ENCODE data around the gene ENTPD6.

The ENTPD6 gene

DNA sequence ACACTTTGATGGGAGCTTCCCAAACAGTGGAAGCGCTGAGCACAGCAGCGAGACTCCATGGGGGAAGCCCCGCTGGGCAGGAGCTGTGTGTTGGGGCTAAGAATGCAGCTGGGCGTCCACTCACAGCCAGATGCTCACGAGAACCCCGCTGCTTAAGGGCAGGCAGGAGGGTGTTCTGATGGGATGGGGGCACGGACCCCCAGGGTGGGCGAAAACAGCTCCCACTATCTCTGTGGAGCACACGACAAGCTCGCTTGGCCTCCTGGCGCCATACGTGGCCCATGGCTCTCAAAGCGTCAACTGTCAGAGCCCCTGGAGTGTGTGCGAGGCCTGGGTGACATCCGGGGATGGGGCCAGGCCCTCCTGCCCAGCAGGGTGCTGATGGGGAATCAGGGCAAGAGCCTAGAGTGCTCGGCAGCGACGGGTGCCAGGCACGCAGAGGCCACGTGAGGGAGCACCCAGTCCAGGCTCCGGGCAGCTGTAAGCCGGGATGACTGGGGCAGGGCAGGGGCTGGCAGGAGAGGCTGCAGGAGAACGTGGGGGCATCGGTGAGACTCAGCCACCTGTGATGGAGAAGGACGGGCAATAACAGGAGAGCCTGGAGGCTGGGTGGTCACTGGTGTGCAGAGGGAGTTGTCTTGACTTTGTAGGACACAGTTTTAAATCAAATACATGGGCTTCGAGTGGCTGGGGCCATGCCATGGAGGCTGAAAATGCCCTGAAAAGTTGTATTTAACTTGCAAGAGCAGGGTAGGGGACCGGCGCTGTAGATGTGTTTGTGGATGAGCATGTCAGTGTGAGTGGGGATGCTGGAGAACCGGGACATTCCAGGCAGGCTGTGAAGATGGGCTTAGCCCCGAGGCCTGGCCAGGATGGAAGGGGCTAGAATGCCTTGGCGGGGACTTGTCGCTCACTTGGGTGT, 79.6 kb downstream of the ENTPD6 start:
- Histone ChIP-seq H3K4me3 (ENCODE audit: extremely low read depth, insufficient read depth, low read length, poor library complexity, severe bottlenecking) (no peak overlapping the region), H3K4me1 (ENCODE audit: control insufficient read depth, insufficient read depth, low read length, poor library complexity, severe bottlenecking) (no peaks in the 10 kb centered on the region), H3K36me3 (ENCODE audit: control insufficient read depth, insufficient read depth, low read length) (peaks cover 86% of the 10 kb centered on the region), H3K9me3 (ENCODE audit: control insufficient read depth, low read length) (no peaks in the 10 kb centered on the region), H3K27ac (ENCODE audit: low read depth, low read length, severe bottlenecking) (no peak overlapping the region)
- 93 to 95% methylated on average over 29 to 31 of the region's 32 CpGs for WGBS, 2 experiments (ENCODE audit: insufficient coverage in 2 of 2)

DNA sequence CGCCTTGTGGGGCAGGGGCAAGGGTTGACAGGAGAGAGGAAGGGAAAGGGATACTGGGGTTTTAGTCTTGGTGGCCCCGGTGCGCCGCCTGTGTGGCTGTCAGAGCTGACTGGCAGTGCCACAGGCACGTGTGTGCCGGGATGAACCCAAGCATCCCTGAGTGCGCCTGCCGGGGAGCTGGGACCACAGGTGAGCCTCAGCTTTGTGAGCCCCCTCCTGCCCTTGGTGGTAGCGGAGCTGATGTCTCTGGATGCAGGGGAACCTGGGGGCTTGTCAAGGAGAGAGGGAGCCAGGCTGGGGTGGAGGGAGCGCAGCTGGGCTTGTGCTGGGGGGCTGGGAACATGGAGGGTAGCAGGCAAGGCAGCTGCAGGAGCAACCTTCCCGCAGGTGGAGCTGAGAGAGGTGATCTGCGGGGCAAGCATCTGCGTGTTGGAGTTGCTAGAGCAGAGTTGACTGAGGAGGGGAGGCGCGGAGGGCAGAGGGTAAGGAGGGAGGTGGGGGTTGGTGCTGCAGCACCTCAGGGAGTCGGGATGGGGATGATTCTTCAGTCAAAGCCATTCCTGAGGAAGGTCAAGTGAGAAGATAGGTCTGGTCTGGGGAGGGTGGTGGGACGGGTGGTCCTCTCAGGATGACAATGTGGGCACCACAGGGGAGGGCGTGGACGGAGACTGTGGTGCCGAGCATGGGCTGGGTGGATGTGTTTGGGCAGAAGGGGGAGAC, 80.5 kb downstream of the ENTPD6 start:
- no peaks in the 10 kb centered on the region for H3K9me3 ChIP-seq (ENCODE audit: control insufficient read depth, low read length)
- H3K36me3 ChIP-seq (ENCODE audit: control insufficient read depth, insufficient read depth, low read length), result peaks cover 86% of the 10 kb centered on the region
- H3K27ac ChIP-seq (ENCODE audit: low read depth, low read length, severe bottlenecking), result no peak overlapping the region
- no peak overlapping the region for H3K4me3 ChIP-seq (ENCODE audit: extremely low read depth, insufficient read depth, low read length, poor library complexity, severe bottlenecking)
- H3K4me1 ChIP-seq (ENCODE audit: control insufficient read depth, insufficient read depth, low read length, poor library complexity, severe bottlenecking), result no peaks in the 10 kb centered on the region
- 93 to 96% methylated on average over 17 to 19 of the region's 20 CpGs for WGBS, 2 experiments (ENCODE audit: insufficient coverage in 2 of 2)
